ENCODE measurements around the gene FLT1.

The FLT1 gene

DNA sequence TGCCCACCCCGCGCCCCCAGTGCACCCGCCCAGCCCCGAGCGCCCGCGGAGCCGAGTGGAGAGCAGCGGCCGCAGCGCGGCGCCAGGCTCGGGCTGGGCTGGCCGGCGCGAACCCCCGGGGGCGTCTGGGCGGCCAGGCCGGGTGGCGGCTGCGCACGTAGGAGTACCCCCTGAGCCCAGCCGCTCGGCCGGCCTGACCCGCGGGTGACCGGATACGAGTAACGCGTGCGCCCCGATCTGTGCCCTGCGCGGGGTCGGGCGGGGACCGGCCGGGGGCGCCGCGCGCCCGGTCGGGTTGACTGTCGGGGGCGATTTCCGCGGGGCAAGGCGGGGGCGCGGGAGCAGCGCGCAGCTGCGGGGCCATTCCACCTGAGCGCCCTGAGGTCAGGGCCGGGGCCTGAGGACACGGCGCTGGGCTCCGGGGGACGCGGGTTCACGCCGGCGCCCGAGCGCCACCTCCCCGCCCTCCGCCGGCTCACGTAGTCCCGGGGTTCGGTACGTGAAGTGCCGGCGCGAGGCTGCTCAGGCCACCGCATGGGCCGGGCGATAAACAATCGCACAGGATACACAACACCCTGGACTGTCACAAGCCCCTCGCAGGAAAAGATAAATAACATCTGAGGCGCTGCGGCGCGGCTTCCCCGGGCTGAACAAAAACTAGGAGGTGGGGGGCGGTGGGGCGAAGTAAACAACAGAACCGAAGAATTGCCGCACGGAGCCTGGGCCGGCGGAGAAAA lies 37.6 kb upstream of the FLT1 start:
- TF ChIP-seq, protein P1, sequence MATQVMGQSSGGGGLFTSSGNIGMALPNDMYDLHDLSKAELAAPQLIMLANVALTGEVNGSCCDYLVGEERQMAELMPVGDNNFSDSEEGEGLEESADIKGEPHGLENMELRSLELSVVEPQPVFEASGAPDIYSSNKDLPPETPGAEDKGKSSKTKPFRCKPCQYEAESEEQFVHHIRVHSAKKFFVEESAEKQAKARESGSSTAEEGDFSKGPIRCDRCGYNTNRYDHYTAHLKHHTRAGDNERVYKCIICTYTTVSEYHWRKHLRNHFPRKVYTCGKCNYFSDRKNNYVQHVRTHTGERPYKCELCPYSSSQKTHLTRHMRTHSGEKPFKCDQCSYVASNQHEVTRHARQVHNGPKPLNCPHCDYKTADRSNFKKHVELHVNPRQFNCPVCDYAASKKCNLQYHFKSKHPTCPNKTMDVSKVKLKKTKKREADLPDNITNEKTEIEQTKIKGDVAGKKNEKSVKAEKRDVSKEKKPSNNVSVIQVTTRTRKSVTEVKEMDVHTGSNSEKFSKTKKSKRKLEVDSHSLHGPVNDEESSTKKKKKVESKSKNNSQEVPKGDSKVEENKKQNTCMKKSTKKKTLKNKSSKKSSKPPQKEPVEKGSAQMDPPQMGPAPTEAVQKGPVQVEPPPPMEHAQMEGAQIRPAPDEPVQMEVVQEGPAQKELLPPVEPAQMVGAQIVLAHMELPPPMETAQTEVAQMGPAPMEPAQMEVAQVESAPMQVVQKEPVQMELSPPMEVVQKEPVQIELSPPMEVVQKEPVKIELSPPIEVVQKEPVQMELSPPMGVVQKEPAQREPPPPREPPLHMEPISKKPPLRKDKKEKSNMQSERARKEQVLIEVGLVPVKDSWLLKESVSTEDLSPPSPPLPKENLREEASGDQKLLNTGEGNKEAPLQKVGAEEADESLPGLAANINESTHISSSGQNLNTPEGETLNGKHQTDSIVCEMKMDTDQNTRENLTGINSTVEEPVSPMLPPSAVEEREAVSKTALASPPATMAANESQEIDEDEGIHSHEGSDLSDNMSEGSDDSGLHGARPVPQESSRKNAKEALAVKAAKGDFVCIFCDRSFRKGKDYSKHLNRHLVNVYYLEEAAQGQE (IDR thresholded peaks at IDR 0.05; ENCODE audit: insufficient read depth in 1 of 2, low read depth in 2 of 2, low read length in 2 of 2), result no peak
- TF ChIP-seq SIN3A (IDR thresholded peaks at IDR 0.05; ENCODE audit: borderline replicate concordance, insufficient read depth, low read length) (no peak), TAF1 (IDR thresholded peaks at IDR 0.05; ENCODE audit: borderline replicate concordance, insufficient read depth, low read length) (no peak), POLR2AphosphoS5 (IDR thresholded peaks at IDR 0.05; ENCODE audit: low read depth, low read length) (no peak), FOXP2 (optimal IDR thresholded peaks at IDR 0.05; ENCODE audit: borderline replicate concordance, extremely low read depth, extremely low read length, insufficient read depth) (no peak)

DNA sequence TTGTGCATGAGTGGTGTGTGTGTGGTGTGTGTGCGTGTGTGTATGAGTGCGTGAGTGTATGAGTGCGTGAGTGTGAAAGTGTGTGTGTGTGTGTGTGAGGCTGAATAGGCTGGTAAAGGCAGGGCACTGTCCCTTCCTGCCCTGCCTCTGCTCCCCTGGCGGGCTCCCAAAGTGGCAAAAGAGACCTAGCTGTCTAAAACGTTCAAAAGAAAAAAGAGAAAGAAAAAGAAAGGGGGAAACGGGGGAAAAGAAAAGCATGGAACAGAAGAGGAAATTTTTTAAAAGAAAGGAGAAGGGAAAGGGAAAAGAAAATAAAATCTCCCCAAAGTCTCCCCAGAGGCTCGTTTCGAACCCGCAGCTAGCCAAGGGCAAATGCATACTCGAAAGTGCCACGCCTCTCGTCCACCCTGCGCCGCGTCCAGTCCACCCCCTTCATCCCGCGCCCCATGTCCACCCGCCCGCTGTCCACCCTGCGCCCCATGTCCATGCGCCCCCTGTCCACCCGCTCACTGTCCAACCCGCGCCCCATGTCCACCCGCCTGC lies 37.0 kb upstream of the FLT1 start:
- TF ChIP-seq FOXP2 (optimal IDR thresholded peaks at IDR 0.05; ENCODE audit: borderline replicate concordance, extremely low read depth, extremely low read length, insufficient read depth), result no peak
- TF ChIP-seq, protein P1 (IDR thresholded peaks at IDR 0.05; ENCODE audit: insufficient read depth in 1 of 2, low read depth in 2 of 2, low read length in 2 of 2), result no peak
- TF ChIP-seq POLR2AphosphoS5 (IDR thresholded peaks at IDR 0.05; ENCODE audit: low read depth, low read length), result no peak
- no peak for TF ChIP-seq SIN3A (IDR thresholded peaks at IDR 0.05; ENCODE audit: borderline replicate concordance, insufficient read depth, low read length)
- TF ChIP-seq TAF1 (IDR thresholded peaks at IDR 0.05; ENCODE audit: borderline replicate concordance, insufficient read depth, low read length), result no peak

- TF ChIP-seq SIN3A (IDR thresholded peaks at IDR 0.05; ENCODE audit: borderline replicate concordance, insufficient read depth, low read length) (no peak), TAF1 (IDR thresholded peaks at IDR 0.05; ENCODE audit: borderline replicate concordance, insufficient read depth, low read length) (no peak), POLR2AphosphoS5 (IDR thresholded peaks at IDR 0.05; ENCODE audit: low read depth, low read length) (no peak), FOXP2 (optimal IDR thresholded peaks at IDR 0.05; ENCODE audit: borderline replicate concordance, extremely low read depth, extremely low read length, insufficient read depth) (no peak)
- TF ChIP-seq, protein P1 (IDR thresholded peaks at IDR 0.05; ENCODE audit: insufficient read depth in 1 of 2, low read depth in 2 of 2, low read length in 2 of 2), result no peak
Observed at GRCh38 chr13:28531077-28531844, 36.3 kb upstream of the FLT1 start.

DNA sequence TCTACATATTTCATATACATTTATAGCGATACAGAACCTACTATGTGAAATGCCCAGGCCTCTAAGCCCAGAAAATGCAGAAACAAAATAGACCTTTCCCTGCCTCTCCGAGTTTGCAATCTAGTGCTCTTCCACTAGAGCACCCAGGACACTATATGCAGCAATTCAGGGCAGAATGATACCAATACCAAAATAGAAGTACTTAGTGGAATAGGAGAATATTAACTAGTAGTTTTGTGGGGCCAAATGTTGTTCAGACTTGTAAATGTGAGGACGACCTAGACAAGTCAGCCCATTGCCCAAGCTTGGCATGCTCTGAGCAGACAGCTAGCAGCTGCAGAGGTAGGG lies 35.8 kb upstream of the FLT1 start:
- TF ChIP-seq SIN3A (IDR thresholded peaks at IDR 0.05; ENCODE audit: borderline replicate concordance, insufficient read depth, low read length) (no peak), POLR2AphosphoS5 (IDR thresholded peaks at IDR 0.05; ENCODE audit: low read depth, low read length) (no peak), FOXP2 (optimal IDR thresholded peaks at IDR 0.05; ENCODE audit: borderline replicate concordance, extremely low read depth, extremely low read length, insufficient read depth) (no peak), TAF1 (IDR thresholded peaks at IDR 0.05; ENCODE audit: borderline replicate concordance, insufficient read depth, low read length) (no peak)
- TF ChIP-seq, protein P1 (IDR thresholded peaks at IDR 0.05; ENCODE audit: insufficient read depth in 1 of 2, low read depth in 2 of 2, low read length in 2 of 2), result no peak
